Activated CD4-positive, alpha-beta T cell treated with anti-CD3 and anti-CD28 coated beads, Interleukin-2, amount 10 ng/mL, durations not matched to agents 7 days and 5 days (primary cell): ENCODE data around the gene MTF2. TPM values are rescaled to one million over a fixed set of nuclear protein-coding genes. Genes with fewer than 3 reads are reported as not detected.

Experiments
- CTCF ChIA-PET: fragments of 350-600 bp; sonication (Branson Sonifier 250); formaldehyde crosslinking; loops from one replicate; lab custom pipeline; 2021; ENCODE audit warnings: antibody characterized with exemption; lab: Charles Lee
- POLR2A ChIA-PET: fragments of 350-600 bp; sonication (Branson Sonifier 250); formaldehyde crosslinking; loops from one replicate; lab custom pipeline; 2021; ENCODE audit warnings: antibody characterized with exemption; lab: Charles Lee
- DNase-seq: peaks from one replicate; pipeline ENCODE4 v3.0.0-alpha.2; 2020
- H3K27ac Mint-ChIP-seq: one replicate; pipeline ENCODE4 v1.8.0; 2021; ENCODE audit warnings: mild to moderate bottlenecking, moderate library complexity, mixed read lengths
- H3K27me3 Mint-ChIP-seq: one replicate; pipeline ENCODE4 v1.8.0; 2021; ENCODE audit warnings: mixed read lengths
- H3K36me3 Mint-ChIP-seq: one replicate; pipeline ENCODE4 v1.8.0; 2021; ENCODE audit warnings: low read depth, mixed read lengths
- H3K4me1 Mint-ChIP-seq: one replicate; pipeline ENCODE4 v1.8.0; 2021; ENCODE audit warnings: mixed read lengths
- H3K4me3 Mint-ChIP-seq: one replicate; pipeline ENCODE4 v1.8.0; 2021; ENCODE audit warnings: mild to moderate bottlenecking, moderate library complexity, mixed read lengths
- H3K9me3 Mint-ChIP-seq: one replicate; pipeline ENCODE4 v1.8.0; 2021; ENCODE audit warnings: mixed read lengths
- total RNA-seq, 2 experiments: library from RNA; stranded (reverse); gene quantifications; one replicate each; pipeline ENCODE4 v1.2.3, GENCODE V29; 2021

Gene MTF2
- total RNA-seq, 2 experiments from 2014 or later, result 49.9 to 56.7 TPM

DNA sequence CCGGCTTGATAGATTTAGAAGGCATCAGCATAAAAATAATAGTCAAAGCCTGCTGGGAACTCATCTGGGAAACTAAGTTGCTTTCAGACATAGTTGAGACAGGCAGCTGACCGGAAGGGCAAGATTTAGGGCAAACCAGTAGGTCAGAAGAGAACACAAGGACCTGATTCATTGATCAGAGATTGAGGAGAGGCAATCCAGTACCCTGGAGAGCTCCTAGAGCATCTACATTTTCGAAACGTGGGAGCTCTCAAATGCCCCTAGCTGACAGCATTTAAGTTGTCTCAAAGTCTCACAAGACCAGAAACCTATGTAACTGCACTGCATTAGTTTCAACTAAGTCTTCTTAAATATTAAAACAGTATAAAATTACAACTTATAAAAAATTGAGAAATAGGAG, 22.9 kb upstream of the MTF2 start:
- peaks cover 3% of the 10 kb centered on the region for H3K4me1 Mint-ChIP-seq
- H3K4me3 Mint-ChIP-seq, result no peak overlapping the region
- peak; percentile 50 for DNase-seq
- no peak overlapping the region for H3K27ac Mint-ChIP-seq
- no peaks in the 10 kb centered on the region for H3K9me3 Mint-ChIP-seq
- H3K36me3 Mint-ChIP-seq, result no peaks in the 10 kb centered on the region
- ChIA-PET CTCF (interaction anchor here (0.8 kb wide), 1 partner anchor 13 kb away, joined by 3 read pairs; no protein-coding TSS in a partner anchor), POLR2A (no interaction called here)
- H3K27me3 Mint-ChIP-seq, result peaks cover 27% of the 10 kb centered on the region

DNA sequence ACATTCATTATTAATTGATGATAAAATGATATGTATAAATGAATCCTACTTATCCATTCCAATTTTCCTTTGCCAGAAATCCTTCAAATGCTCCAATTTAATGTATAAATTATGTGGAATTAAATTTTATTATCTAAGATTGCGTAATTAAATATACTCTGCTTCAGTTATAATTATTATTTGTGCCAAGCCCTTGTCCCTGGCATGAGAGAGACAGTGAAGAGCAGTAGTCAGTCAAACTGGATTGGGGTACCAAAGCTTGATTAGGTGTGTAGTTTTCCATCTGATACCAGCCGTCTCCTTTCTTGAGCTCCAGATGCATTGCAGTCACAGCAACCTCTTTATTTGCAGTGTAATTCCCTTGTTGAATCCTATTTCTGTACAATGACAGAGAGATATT, 22.4 kb upstream of the MTF2 start:
- Mint-ChIP-seq H3K36me3 (no peaks in the 10 kb centered on the region), H3K9me3 (no peaks in the 10 kb centered on the region), H3K27me3 (peaks cover 27% of the 10 kb centered on the region), H3K4me1 (peaks cover 3% of the 10 kb centered on the region), H3K27ac (no peak overlapping the region), H3K4me3 (no peak overlapping the region)
- ChIA-PET POLR2A (no interaction called here), CTCF (interaction anchor here (0.8 kb wide), 1 partner anchor 14 kb away, joined by 3 read pairs; no protein-coding TSS in a partner anchor)
- DNase-seq, result no peak

DNA sequence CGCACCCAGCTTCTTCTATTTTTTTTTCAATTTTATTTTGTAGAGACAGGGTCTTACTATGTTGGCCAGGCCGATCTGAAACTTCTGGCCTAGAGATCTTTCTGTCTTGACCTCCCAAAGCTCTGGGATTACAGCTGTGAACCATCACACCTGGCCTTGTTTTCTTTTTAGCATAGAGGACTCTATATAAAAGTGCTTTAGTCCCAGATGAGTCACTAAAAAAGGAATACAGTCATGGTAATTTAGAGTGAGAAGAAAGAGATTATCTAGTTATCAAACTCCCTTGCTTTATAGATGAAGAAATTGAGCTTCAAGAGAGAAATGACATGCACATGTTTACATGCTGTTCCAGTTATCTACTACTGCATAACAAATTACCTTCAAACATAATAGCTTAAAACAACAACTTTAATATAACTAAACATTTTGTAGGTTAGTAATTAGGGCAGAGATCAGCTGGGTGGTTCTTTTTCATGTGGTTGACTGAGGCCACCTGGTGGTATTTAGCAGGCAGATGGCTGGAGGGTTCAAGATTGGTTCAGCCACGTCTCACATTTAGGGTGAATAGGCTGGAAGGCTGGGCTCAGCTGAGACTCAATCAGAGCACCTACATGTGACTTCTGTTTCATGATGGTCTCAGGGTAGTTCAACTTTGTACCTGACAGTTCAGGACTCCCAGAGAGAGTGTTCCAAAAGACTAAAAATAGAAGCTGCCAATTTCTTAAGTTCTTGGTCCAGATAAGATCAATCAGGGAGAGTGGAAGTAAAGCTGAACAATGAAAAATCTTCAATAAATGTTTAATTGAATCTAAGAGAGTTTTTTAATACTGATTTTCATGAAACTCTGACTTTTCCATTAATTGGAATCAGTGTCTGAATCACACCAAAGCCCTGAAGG, 16.9 kb upstream of the MTF2 start:
- DNase-seq, result peak; percentile 58
- POLR2A ChIA-PET, result no interaction called here

GRCh38 chr1:93076268-93076667, 2.8 kb upstream of the MTF2 start:
- no peak for DNase-seq
- Mint-ChIP-seq H3K9me3 (peaks cover 2% of the 10 kb centered on the region), H3K4me3 (no peak overlapping the region), H3K27me3 (no peaks in the 10 kb centered on the region), H3K36me3 (peaks cover 3% of the 10 kb centered on the region), H3K27ac (no peak overlapping the region), H3K4me1 (peaks cover 19% of the 10 kb centered on the region)
- ChIA-PET POLR2A (no interaction called here), CTCF (no interaction called here)

More for the DNA sequence above, 16.9 kb upstream of the MTF2 start:
- H3K4me1 Mint-ChIP-seq, result peaks cover 2% of the 10 kb centered on the region
- no peaks in the 10 kb centered on the region for H3K36me3 Mint-ChIP-seq
- no peak overlapping the region for H3K27ac Mint-ChIP-seq
- H3K9me3 Mint-ChIP-seq, result no peaks in the 10 kb centered on the region
- no peak overlapping the region for H3K4me3 Mint-ChIP-seq
- peaks cover 31% of the 10 kb centered on the region for H3K27me3 Mint-ChIP-seq
- CTCF ChIA-PET, result interaction anchor here (0.7 to 2.3 kb wide), 14 partner anchors 9 to 203 kb away, joined by 3 to 11 read pairs (median 4); partner anchors contain the start of genes DIPK1A and MTF2

- no peak for DNase-seq
- peak overlapping the region; percentile 100 for H3K4me3 Mint-ChIP-seq
- ChIA-PET POLR2A (interaction anchor here (0.6 kb wide), 2 partner anchors 23 to 264 kb away, joined by 3 to 9 read pairs; no protein-coding TSS in a partner anchor), CTCF (interaction anchor here (0.8 to 2.9 kb wide), 5 partner anchors 8 to 263 kb away, joined by 3 to 14 read pairs (median 8); no protein-coding TSS in a partner anchor)
- H3K27me3 Mint-ChIP-seq, result no peaks in the 10 kb centered on the region
- H3K36me3 Mint-ChIP-seq, result peaks cover 10% of the 10 kb centered on the region
- H3K4me1 Mint-ChIP-seq, result peaks cover 33% of the 10 kb centered on the region
- H3K27ac Mint-ChIP-seq, result peak overlapping the region; percentile 99
- no peaks in the 10 kb centered on the region for H3K9me3 Mint-ChIP-seq
Observed at GRCh38 chr1:93078203-93078602, 880 bp upstream of the MTF2 start.

DNA sequence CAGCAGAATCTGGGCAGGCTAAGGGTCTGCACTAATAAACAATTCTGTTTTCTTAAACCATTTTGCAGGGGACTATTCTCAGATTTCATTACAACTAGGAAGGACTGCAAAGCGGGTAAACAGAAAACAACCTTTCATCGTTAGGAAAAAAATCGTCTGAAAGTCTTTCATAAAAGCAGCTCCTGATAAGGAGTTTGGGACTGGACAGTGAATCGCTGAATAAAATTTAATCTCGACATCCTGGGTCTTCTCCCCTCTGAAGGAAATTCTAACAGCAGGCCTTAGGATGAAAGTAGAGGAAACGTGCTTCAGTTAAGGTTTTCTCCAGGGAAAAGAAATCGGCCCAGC, 471 bp upstream of the MTF2 start:
- no peaks in the 10 kb centered on the region for H3K27me3 Mint-ChIP-seq
- peak overlapping the region; percentile 99 for H3K27ac Mint-ChIP-seq
- CTCF ChIA-PET, result interaction anchor here (0.6 to 2.9 kb wide), 9 partner anchors 8 to 263 kb away, joined by 3 to 14 read pairs (median 3); no protein-coding TSS in a partner anchor
- POLR2A ChIA-PET, result interaction anchor here (0.6 to 0.7 kb wide), 3 partner anchors 23 to 263 kb away, joined by 3 to 9 read pairs (median 3); no protein-coding TSS in a partner anchor
- peak overlapping the region; percentile 100 for H3K4me3 Mint-ChIP-seq
- peaks cover 3% of the 10 kb centered on the region for H3K9me3 Mint-ChIP-seq
- peaks cover 14% of the 10 kb centered on the region for H3K36me3 Mint-ChIP-seq
- peaks cover 36% of the 10 kb centered on the region for H3K4me1 Mint-ChIP-seq
- no peak for DNase-seq

DNA sequence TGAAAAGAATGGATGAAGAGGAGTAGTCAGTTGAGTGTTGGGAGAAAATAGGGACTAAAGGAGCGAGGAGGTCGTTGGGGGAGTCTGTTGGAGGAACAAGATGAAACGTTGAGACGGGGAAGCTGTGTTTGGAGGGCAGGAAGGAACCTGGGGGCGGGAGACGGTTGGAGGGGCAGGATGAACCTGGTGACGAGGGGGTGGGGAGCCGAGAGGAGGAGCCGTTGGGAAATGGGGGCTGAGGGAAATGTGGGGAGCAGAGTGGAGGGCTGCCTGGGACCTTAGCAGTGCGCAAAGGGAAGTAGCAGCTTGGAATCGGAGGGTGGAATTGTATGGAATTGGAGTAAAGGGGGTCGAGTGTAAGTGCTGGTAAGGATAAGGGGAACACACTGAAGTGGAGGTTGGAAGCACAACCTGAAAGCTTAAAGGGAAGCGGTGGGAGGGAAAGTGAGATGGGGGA, 630 bp downstream of the MTF2 start:
- H3K27ac Mint-ChIP-seq, result peak overlapping the region; percentile 99
- H3K36me3 Mint-ChIP-seq, result peaks cover 24% of the 10 kb centered on the region
- POLR2A ChIA-PET, result interaction anchor here (0.6 to 1.1 kb wide), 4 partner anchors 37 to 265 kb away, joined by 3 to 4 read pairs (median 4); no protein-coding TSS in a partner anchor
- H3K27me3 Mint-ChIP-seq, result no peaks in the 10 kb centered on the region
- H3K9me3 Mint-ChIP-seq, result peaks cover 3% of the 10 kb centered on the region
- CTCF ChIA-PET, result interaction anchor here (0.6 to 2.9 kb wide), 14 partner anchors 9 to 1587 kb away, joined by 3 to 14 read pairs (median 4); no protein-coding TSS in a partner anchor
- peak overlapping the region; percentile 100 for H3K4me3 Mint-ChIP-seq
- peak; percentile 29 for DNase-seq
- H3K4me1 Mint-ChIP-seq, result peaks cover 44% of the 10 kb centered on the region

DNA sequence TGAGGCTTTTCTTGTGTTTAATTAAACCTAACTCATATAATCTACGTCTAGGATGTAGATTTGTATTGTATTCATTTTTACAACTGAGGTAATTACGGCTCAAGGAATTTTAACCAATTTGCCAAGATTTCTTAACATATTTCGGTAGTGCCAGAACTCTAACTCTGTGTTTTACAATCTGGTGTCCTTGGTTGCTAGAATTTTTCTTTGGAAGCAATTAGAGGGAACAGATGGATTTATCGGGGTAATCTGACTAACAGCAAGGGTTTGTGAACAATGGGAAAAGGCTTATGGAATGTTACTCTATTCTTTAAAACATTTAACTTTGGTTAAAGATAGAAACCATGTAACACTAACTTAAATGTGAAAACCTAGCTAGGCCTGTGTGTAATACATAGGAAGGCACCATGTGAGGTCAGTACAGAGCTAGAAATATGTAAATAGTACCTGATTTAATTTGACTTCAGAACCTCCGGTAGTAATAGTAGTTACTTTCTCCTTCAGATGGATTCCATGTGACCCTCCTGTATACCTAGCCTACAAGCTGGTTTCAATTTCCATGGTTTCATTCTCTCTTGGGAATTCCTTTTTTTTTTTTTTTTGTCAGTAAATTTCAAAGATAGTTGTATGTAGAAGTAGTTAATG, 1.2 kb downstream of the MTF2 start:
- CTCF ChIA-PET, result interaction anchor here (0.6 to 2.0 kb wide), 16 partner anchors 9 to 1588 kb away, joined by 3 to 9 read pairs (median 4); no protein-coding TSS in a partner anchor
- Mint-ChIP-seq H3K36me3 (peaks cover 25% of the 10 kb centered on the region), H3K27me3 (no peaks in the 10 kb centered on the region), H3K4me1 (peaks cover 44% of the 10 kb centered on the region), H3K9me3 (peaks cover 3% of the 10 kb centered on the region), H3K4me3 (peak overlapping the region; percentile 100), H3K27ac (peak overlapping the region; percentile 99)
- POLR2A ChIA-PET, result interaction anchor here (0.6 to 1.1 kb wide), 3 partner anchors 219 to 1275 kb away, joined by 3 to 4 read pairs (median 3); no protein-coding TSS in a partner anchor
- DNase-seq, result peak; percentile 38

- Mint-ChIP-seq H3K9me3 (peaks cover 3% of the 10 kb centered on the region), H3K27me3 (no peaks in the 10 kb centered on the region), H3K4me3 (peak overlapping the region; percentile 100), H3K27ac (peak overlapping the region; percentile 99), H3K4me1 (peaks cover 52% of the 10 kb centered on the region), H3K36me3 (peaks cover 36% of the 10 kb centered on the region)
- no peak for DNase-seq
- ChIA-PET CTCF (interaction anchor here (1.5 to 2.0 kb wide), 3 partner anchors 11 to 19 kb away, joined by 4 to 7 read pairs (median 5); no protein-coding TSS in a partner anchor), POLR2A (interaction anchor here (0.5 to 0.6 kb wide), 3 partner anchors 11 to 311 kb away, joined by 3 to 9 read pairs (median 4); no protein-coding TSS in a partner anchor)
Observed at GRCh38 chr1:93081716-93082115, 2.6 kb downstream of the MTF2 start.

- Mint-ChIP-seq H3K4me3 (no peak overlapping the region), H3K27me3 (no peaks in the 10 kb centered on the region), H3K36me3 (peaks cover 41% of the 10 kb centered on the region), H3K9me3 (peaks cover 3% of the 10 kb centered on the region), H3K27ac (no peak overlapping the region), H3K4me1 (peaks cover 52% of the 10 kb centered on the region)
- CTCF ChIA-PET, result no interaction called here
- DNase-seq, result no peak
- POLR2A ChIA-PET, result interaction anchor here (0.6 kb wide), 1 partner anchor 12 kb away, joined by 3 read pairs; no protein-coding TSS in a partner anchor
Observed at GRCh38 chr1:93082313-93082712, 3.2 kb downstream of the MTF2 start.

DNA sequence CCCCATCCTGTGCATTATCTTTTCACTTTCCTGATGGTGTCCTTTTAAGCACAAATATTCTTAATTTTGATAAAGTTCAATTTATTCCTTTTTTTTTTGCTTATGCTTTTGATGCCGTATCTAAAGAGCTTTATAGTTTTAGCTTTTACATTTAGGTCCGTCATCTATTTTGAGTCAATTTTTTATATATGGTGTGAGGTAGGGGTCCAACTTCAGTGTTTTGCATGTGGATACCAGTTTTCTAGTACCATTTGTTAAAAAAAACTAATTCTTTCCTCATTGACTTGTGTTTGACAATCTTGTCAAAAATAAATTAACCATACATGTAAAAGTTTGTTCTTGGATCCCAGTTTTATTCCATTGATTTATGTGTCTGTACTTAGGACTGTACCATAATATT, 4.9 kb downstream of the MTF2 start:
- Mint-ChIP-seq H3K27me3 (no peaks in the 10 kb centered on the region), H3K27ac (no peak overlapping the region), H3K4me3 (no peak overlapping the region), H3K4me1 (peaks cover 50% of the 10 kb centered on the region), H3K36me3 (peaks cover 42% of the 10 kb centered on the region), H3K9me3 (peaks cover 3% of the 10 kb centered on the region)
- POLR2A ChIA-PET, result no interaction called here
- CTCF ChIA-PET, result interaction anchor here (1.0 kb wide), 1 partner anchor 10 kb away, joined by 4 read pairs; no protein-coding TSS in a partner anchor
- DNase-seq, result no peak

GRCh38 chr1:93087532-93087931, 8.4 kb downstream of the MTF2 start:
- Mint-ChIP-seq H3K4me3 (no peak overlapping the region), H3K9me3 (peaks cover 3% of the 10 kb centered on the region), H3K36me3 (peaks cover 60% of the 10 kb centered on the region), H3K4me1 (peaks cover 38% of the 10 kb centered on the region), H3K27ac (no peak overlapping the region), H3K27me3 (no peaks in the 10 kb centered on the region)
- POLR2A ChIA-PET, result no interaction called here
- no peak for DNase-seq
- CTCF ChIA-PET, result no interaction called here
